KOPT-K1 (cell line): ENCODE measurements around the gene CAMK2G.
"Not testable (repeated sequence)": the region's sequence is repeated elsewhere in the genome, so short reads cannot be mapped to it uniquely, and the experiment has no call there.

Experiments used
- H3K27ac ChIP-seq: fragments of 200-600 bp; sonication (generic); 2 replicates; pipeline ENCODE4 v1.5.1; 2016; ENCODE audit warnings: antibody characterized with exemption, mild to moderate bottlenecking, low read depth, low read length; ENCODE audit not compliant: poor library complexity, severe bottlenecking
- H3K36me3 ChIP-seq: fragments of 200-600 bp; sonication (generic); 2 replicates; pipeline ENCODE4 v1.5.1; 2017; ENCODE audit warnings: antibody characterized with exemption, mild to moderate bottlenecking, low read length, moderate library complexity; ENCODE audit not compliant: insufficient read depth
- H3K9me3 ChIP-seq: fragments of 200-600 bp; sonication (generic); 2 replicates; pipeline ENCODE4 v1.5.1; 2017; ENCODE audit warnings: antibody characterized with exemption, low read length, mild to moderate bottlenecking; ENCODE audit not compliant: insufficient read depth, poor library complexity, severe bottlenecking

Gene CAMK2G

GRCh38 chr10:73798927-73799560 lies 75.3 kb downstream of the CAMK2G start:
- no peak overlapping the region for H3K27ac ChIP-seq
- peaks cover 100% of the 10 kb centered on the region for H3K36me3 ChIP-seq
- H3K9me3 ChIP-seq: no peaks in the 10 kb centered on the region

- no peak overlapping the region for H3K27ac ChIP-seq
- peaks cover 100% of the 10 kb centered on the region for H3K36me3 ChIP-seq
- no peaks in the 10 kb centered on the region for H3K9me3 ChIP-seq
Observed at GRCh38 chr10:73798087-73798486, 76.3 kb downstream of the CAMK2G start.

- peaks cover 100% of the 10 kb centered on the region for H3K36me3 ChIP-seq
- H3K9me3 ChIP-seq: no peaks in the 10 kb centered on the region
- no peak overlapping the region for H3K27ac ChIP-seq
Observed at GRCh38 chr10:73797324-73798025, 76.9 kb downstream of the CAMK2G start.

GRCh38 chr10:73796766-73797165 lies 77.6 kb downstream of the CAMK2G start:
- Histone ChIP-seq H3K27ac (no peak overlapping the region), H3K9me3 (no peaks in the 10 kb centered on the region), H3K36me3 (peaks cover 100% of the 10 kb centered on the region)

- H3K27ac ChIP-seq, H3K9me3 ChIP-seq: not testable (repeated sequence)
- peaks cover 100% of the 10 kb centered on the region for H3K36me3 ChIP-seq
Observed at GRCh38 chr10:73796035-73796434, 78.3 kb downstream of the CAMK2G start.

- H3K36me3 ChIP-seq: peaks cover 100% of the 10 kb centered on the region
- H3K9me3 ChIP-seq, H3K27ac ChIP-seq: not testable (repeated sequence)
Observed at GRCh38 chr10:73795491-73795890, 78.9 kb downstream of the CAMK2G start.

- Histone ChIP-seq H3K9me3 (no peaks in the 10 kb centered on the region), H3K27ac (no peak overlapping the region), H3K36me3 (peaks cover 100% of the 10 kb centered on the region)
Observed at GRCh38 chr10:73793456-73793855, 80.9 kb downstream of the CAMK2G start.

GRCh38 chr10:73791871-73792400 lies 82.4 kb downstream of the CAMK2G start:
- H3K9me3 ChIP-seq: no peaks in the 10 kb centered on the region
- H3K27ac ChIP-seq: no peak overlapping the region
- peaks cover 87% of the 10 kb centered on the region for H3K36me3 ChIP-seq

- Histone ChIP-seq H3K9me3 (no peaks in the 10 kb centered on the region), H3K36me3 (peaks cover 78% of the 10 kb centered on the region), H3K27ac (no peak overlapping the region)
Observed at GRCh38 chr10:73790886-73791625, 83.3 kb downstream of the CAMK2G start.

- H3K9me3 ChIP-seq: no peaks in the 10 kb centered on the region
- H3K36me3 ChIP-seq: peaks cover 64% of the 10 kb centered on the region
- H3K27ac ChIP-seq: no peak overlapping the region
Observed at GRCh38 chr10:73789659-73790055, 84.7 kb downstream of the CAMK2G start.

GRCh38 chr10:73788864-73789658 lies 85.3 kb downstream of the CAMK2G start:
- H3K36me3 ChIP-seq: peaks cover 58% of the 10 kb centered on the region
- H3K27ac ChIP-seq: no peak overlapping the region
- no peaks in the 10 kb centered on the region for H3K9me3 ChIP-seq

- H3K9me3 ChIP-seq, H3K27ac ChIP-seq: not testable (repeated sequence)
- H3K36me3 ChIP-seq: peaks cover 40% of the 10 kb centered on the region
Observed at GRCh38 chr10:73787031-73787800, 87.1 kb downstream of the CAMK2G start.

- Histone ChIP-seq H3K9me3 (no peaks in the 10 kb centered on the region), H3K27ac (peak overlapping the region; percentile 65)
Observed at GRCh38 chr10:73786512-73786885, 87.9 kb downstream of the CAMK2G start.

More at GRCh38 chr10:73786512-73786885, 87.9 kb downstream of the CAMK2G start:
- H3K36me3 ChIP-seq: peaks cover 33% of the 10 kb centered on the region
